ENCODE measurements around the gene TAAR9. TPM values are rescaled to one million over a fixed set of nuclear protein-coding genes. Genes with fewer than 3 reads are reported as not detected.

Gene TAAR9
- polyA plus RNA-seq, 3 donors, result not detected

- H3K27ac Mint-ChIP-seq, result no peak overlapping the region
- peaks cover 27% of the 10 kb centered on the region for H3K4me1 Mint-ChIP-seq
- H2AFZ ChIP-seq (ENCODE audit: insufficient read depth, low read depth, low read length, poor library complexity, severe bottlenecking), result no peak overlapping the region
- peaks cover 27% of the 10 kb centered on the region for H3K79me2 ChIP-seq (ENCODE audit: insufficient read depth, low read length)
- no peaks in the 10 kb centered on the region for H3K9me3 Mint-ChIP-seq
- H3K9ac ChIP-seq (ENCODE audit: insufficient read depth, low read length, poor library complexity, severe bottlenecking), result no peak overlapping the region
- H3K27ac ChIP-seq (ENCODE audit: low read depth in 1 of 2, low read length in 2 of 2), result no peak overlapping the region
- no peaks in the 10 kb centered on the region for H3K36me3 ChIP-seq (replicated peaks in 1 of 2; ENCODE audit: control insufficient read depth in 1 of 2, insufficient read depth in 2 of 2, low read length in 2 of 2)
- 0% methylated on average over 1 of the region's 2 CpGs for WGBS (ENCODE audit: insufficient coverage)
- no peaks in the 10 kb centered on the region for H3K9me3 ChIP-seq (replicated peaks in 1 of 2; ENCODE audit: control insufficient read depth in 1 of 2, insufficient read depth in 1 of 2, low read length in 2 of 2)
- no peaks in the 10 kb centered on the region for H3K36me3 Mint-ChIP-seq
- peaks cover 0 to 2% (median 2%) of the 10 kb centered on the region in 3 donors for H3K27me3 Mint-ChIP-seq (ENCODE audit: low read depth in 3 of 3)
- H4K20me1 ChIP-seq (ENCODE audit: insufficient read depth, low read length), result peaks cover 18% of the 10 kb centered on the region
- peaks cover 28 to 32% of the 10 kb centered on the region in 2 donors for H3K4me1 ChIP-seq (ENCODE audit: control insufficient read depth in 1 of 2, insufficient read depth in 2 of 2, low read length in 2 of 2)
- H3K4me3 ChIP-seq (replicated peaks in 1 of 3; ENCODE audit: low read depth in 2 of 3, low read length in 3 of 3), result no peak overlapping the region
- DNase-seq, result no peak
- intact Hi-C loops (cut with micrococcal nuclease), result loop anchor here in 1 of 2 donors (10.0 kb wide), 1 partner anchor 149 kb away; no protein-coding TSS in a partner anchor
- no peak overlapping the region for H3K4me2 ChIP-seq (replicated peaks; ENCODE audit: extremely low read depth, low read length, poor library complexity, severe bottlenecking)
- no peak overlapping the region for H3K4me3 Mint-ChIP-seq
- no peak for TF ChIP-seq CTCF (IDR thresholded peaks at IDR 0.05)
- H3K27me3 ChIP-seq (ENCODE audit: control insufficient read depth in 2 of 2, insufficient read depth in 2 of 2, low read length in 2 of 2), result no peaks in the 10 kb centered on the region
These were observed 22.7 kb upstream of the TAAR9 start for GRCh38 chr6:132515386-132515785.

GRCh38 chr6:132520953-132521352 lies 17.1 kb upstream of the TAAR9 start:
- Mint-ChIP-seq H3K4me3 (no peak overlapping the region), H3K9me3 (no peaks in the 10 kb centered on the region), H3K27me3 (ENCODE audit: low read depth in 3 of 3) (peaks cover 2 to 5% (median 3%) of the 10 kb centered on the region in 3 donors), H3K27ac (no peak overlapping the region), H3K4me1 (no peaks in the 10 kb centered on the region), H3K36me3 (no peaks in the 10 kb centered on the region)
- H3K79me2 ChIP-seq (ENCODE audit: insufficient read depth, low read length), result no peaks in the 10 kb centered on the region
- TF ChIP-seq CTCF (IDR thresholded peaks at IDR 0.05), result no peak
- H3K4me2 ChIP-seq (replicated peaks; ENCODE audit: extremely low read depth, low read length, poor library complexity, severe bottlenecking), result no peak overlapping the region
- H2AFZ ChIP-seq (ENCODE audit: insufficient read depth, low read depth, low read length, poor library complexity, severe bottlenecking), result no peak overlapping the region
- no peaks in the 10 kb centered on the region for H3K27me3 ChIP-seq (ENCODE audit: control insufficient read depth in 2 of 2, insufficient read depth in 2 of 2, low read length in 2 of 2)
- H3K9me3 ChIP-seq (replicated peaks in 1 of 2; ENCODE audit: control insufficient read depth in 1 of 2, insufficient read depth in 1 of 2, low read length in 2 of 2), result no peaks in the 10 kb centered on the region
- H4K20me1 ChIP-seq (ENCODE audit: insufficient read depth, low read length), result no peaks in the 10 kb centered on the region
- H3K4me1 ChIP-seq (ENCODE audit: control insufficient read depth in 1 of 2, insufficient read depth in 2 of 2, low read length in 2 of 2), result no peaks in the 10 kb centered on the region
- no peak overlapping the region for H3K27ac ChIP-seq (ENCODE audit: low read depth in 1 of 2, low read length in 2 of 2)
- intact Hi-C loops (cut with micrococcal nuclease), result no loop called here
- no peak overlapping the region for H3K4me3 ChIP-seq (replicated peaks in 1 of 3; ENCODE audit: low read depth in 2 of 3, low read length in 3 of 3)
- no peak overlapping the region for H3K9ac ChIP-seq (ENCODE audit: insufficient read depth, low read length, poor library complexity, severe bottlenecking)
- WGBS (ENCODE audit: insufficient coverage), result no CpG with 5 or more reads among the region's 2 CpGs
- DNase-seq, result no peak
- H3K36me3 ChIP-seq (replicated peaks in 1 of 2; ENCODE audit: control insufficient read depth in 1 of 2, insufficient read depth in 2 of 2, low read length in 2 of 2), result no peaks in the 10 kb centered on the region

All from CD14-positive monocyte (primary cell).